ENCODE measurements around the gene SYF2. TPM values are rescaled to one million over a fixed set of nuclear protein-coding genes. Genes with fewer than 3 reads are reported as not detected.
"Not testable (repeated sequence)": the region's sequence is repeated elsewhere in the genome, so short reads cannot be mapped to it uniquely, and the experiment has no call there.

Gene SYF2
- total RNA-seq, 2 experiments from 2014 or later = 50.1 to 52.9 TPM

GRCh38 chr1:25239681-25240541 lies 7.6 kb upstream of the SYF2 start:
- peak; percentile 89 for ATAC-seq (ENCODE audit: low read depth)
- Mint-ChIP-seq H3K27ac (peak overlapping the region; percentile 92), H3K27me3 (no peaks in the 10 kb centered on the region), H3K36me3 (peaks cover 23% of the 10 kb centered on the region), H3K9me3 (no peaks in the 10 kb centered on the region), H3K4me1 (peaks cover 42% of the 10 kb centered on the region), H3K4me3 (peak overlapping the region; percentile 89)
- DNase-seq = peak; percentile 89
- POLR2A ChIA-PET = interaction anchor here (0.6 to 1.8 kb wide), 6 partner anchors 8 to 735 kb away, joined by 3 to 7 read pairs (median 6); partner anchors contain the start of gene SYF2

- Mint-ChIP-seq H3K9me3 (no peaks in the 10 kb centered on the region), H3K27ac (no peak overlapping the region), H3K4me1 (peaks cover 32% of the 10 kb centered on the region), H3K27me3 (no peaks in the 10 kb centered on the region), H3K4me3 (no peak overlapping the region), H3K36me3 (peaks cover 17% of the 10 kb centered on the region)
- POLR2A ChIA-PET = interaction anchor here (1.8 kb wide), 1 partner anchor 9 kb away, joined by 7 read pairs; the partner anchor contains the start of gene RSRP1
- DNase-seq (no peak), ATAC-seq (ENCODE audit: low read depth) (no peak)
Measured at GRCh38 chr1:25238046-25238445, 5.7 kb upstream of the SYF2 start.

GRCh38 chr1:25236261-25236660 lies 4.0 kb upstream of the SYF2 start:
- not testable (repeated sequence) for H3K27me3 Mint-ChIP-seq; H3K27ac Mint-ChIP-seq; H3K4me3 Mint-ChIP-seq; H3K9me3 Mint-ChIP-seq; DNase-seq; ATAC-seq (ENCODE audit: low read depth)
- Mint-ChIP-seq H3K4me1 (peaks cover 27% of the 10 kb centered on the region), H3K36me3 (peaks cover 11% of the 10 kb centered on the region)
- POLR2A ChIA-PET = interaction anchor here (1.7 kb wide), 1 partner anchor 11 kb away, joined by 8 read pairs; the partner anchor contains the start of gene RSRP1

- POLR2A ChIA-PET = interaction anchor here (1.7 kb wide), 1 partner anchor 12 kb away, joined by 8 read pairs; the partner anchor contains the start of gene RSRP1
- H3K4me1 Mint-ChIP-seq = peaks cover 27% of the 10 kb centered on the region
Measured at GRCh38 chr1:25235411-25235810, 3.1 kb upstream of the SYF2 start.

GRCh38 chr1:25232866-25233784 lies 823 bp upstream of the SYF2 start:
- H3K9me3 Mint-ChIP-seq = no peaks in the 10 kb centered on the region
- peaks cover 22% of the 10 kb centered on the region for H3K4me1 Mint-ChIP-seq
- POLR2A ChIA-PET = interaction anchor here (0.6 to 3.1 kb wide), 17 partner anchors 10 to 747 kb away, joined by 3 to 82 read pairs (median 4); partner anchors contain the start of genes RSRP1 and RUNX3
- H3K4me3 Mint-ChIP-seq = no peak overlapping the region
- H3K27ac Mint-ChIP-seq = no peak overlapping the region
- H3K36me3 Mint-ChIP-seq = peaks cover 9% of the 10 kb centered on the region
- peak; percentile 72 for ATAC-seq (ENCODE audit: low read depth)
- H3K27me3 Mint-ChIP-seq = no peaks in the 10 kb centered on the region
- DNase-seq = peak; percentile 55

More at GRCh38 chr1:25235411-25235810, 3.1 kb upstream of the SYF2 start:
- peaks cover 11% of the 10 kb centered on the region for H3K36me3 Mint-ChIP-seq
- H3K27me3 Mint-ChIP-seq; ATAC-seq (ENCODE audit: low read depth); DNase-seq; H3K4me3 Mint-ChIP-seq; H3K27ac Mint-ChIP-seq; H3K9me3 Mint-ChIP-seq: not testable (repeated sequence)

- H3K36me3 Mint-ChIP-seq = peaks cover 31% of the 10 kb centered on the region
- H3K4me3 Mint-ChIP-seq = no peak overlapping the region
- POLR2A ChIA-PET = no interaction called here
- no peak for DNase-seq
- ATAC-seq (ENCODE audit: low read depth) = no peak
- H3K27ac Mint-ChIP-seq = no peak overlapping the region
- H3K4me1 Mint-ChIP-seq = peaks cover 3% of the 10 kb centered on the region
- H3K27me3 Mint-ChIP-seq = no peaks in the 10 kb centered on the region
- no peaks in the 10 kb centered on the region for H3K9me3 Mint-ChIP-seq
Measured at GRCh38 chr1:25223471-25223870, 8.8 kb downstream of the SYF2 start.

GRCh38 chr1:25222606-25223005 lies 9.7 kb downstream of the SYF2 start:
- no peak overlapping the region for H3K4me3 Mint-ChIP-seq
- H3K27me3 Mint-ChIP-seq = no peaks in the 10 kb centered on the region
- no peak overlapping the region for H3K27ac Mint-ChIP-seq
- H3K4me1 Mint-ChIP-seq = no peaks in the 10 kb centered on the region
- DNase-seq (no peak), ATAC-seq (ENCODE audit: low read depth) (no peak)
- peaks cover 26% of the 10 kb centered on the region for H3K36me3 Mint-ChIP-seq
- POLR2A ChIA-PET = interaction anchor here (1.3 kb wide), 1 partner anchor 10 kb away, joined by 6 read pairs; the partner anchor contains the start of gene SYF2
- H3K9me3 Mint-ChIP-seq = no peaks in the 10 kb centered on the region

GRCh38 chr1:25220666-25221065 lies 11.6 kb downstream of the SYF2 start:
- ATAC-seq (ENCODE audit: low read depth) (no peak), DNase-seq (no peak)
- H3K4me3 Mint-ChIP-seq = no peak overlapping the region
- H3K4me1 Mint-ChIP-seq = no peaks in the 10 kb centered on the region
- no peak overlapping the region for H3K27ac Mint-ChIP-seq
- H3K36me3 Mint-ChIP-seq = peaks cover 16% of the 10 kb centered on the region
- POLR2A ChIA-PET = interaction anchor here (0.7 kb wide), 3 partner anchors 498 to 981 kb away, joined by 3 to 4 read pairs (median 3); no protein-coding TSS in a partner anchor
- no peaks in the 10 kb centered on the region for H3K9me3 Mint-ChIP-seq
- H3K27me3 Mint-ChIP-seq = no peaks in the 10 kb centered on the region

GRCh38 chr1:25219661-25220251 lies 12.5 kb downstream of the SYF2 start:
- DNase-seq (no peak), ATAC-seq (ENCODE audit: low read depth) (no peak)
- H3K4me3 Mint-ChIP-seq = no peak overlapping the region
- POLR2A ChIA-PET = interaction anchor here (0.7 kb wide), 2 partner anchors 603 to 980 kb away, joined by 3 to 4 read pairs; no protein-coding TSS in a partner anchor
- no peaks in the 10 kb centered on the region for H3K27me3 Mint-ChIP-seq
- H3K27ac Mint-ChIP-seq = no peak overlapping the region
- H3K4me1 Mint-ChIP-seq = no peaks in the 10 kb centered on the region
- H3K9me3 Mint-ChIP-seq = no peaks in the 10 kb centered on the region
- peaks cover 13% of the 10 kb centered on the region for H3K36me3 Mint-ChIP-seq

- Mint-ChIP-seq H3K27ac (no peak overlapping the region), H3K9me3 (no peaks in the 10 kb centered on the region), H3K27me3 (peaks cover under 1% of the 10 kb centered on the region), H3K36me3 (peaks cover 4% of the 10 kb centered on the region), H3K4me1 (no peaks in the 10 kb centered on the region), H3K4me3 (no peak overlapping the region)
- POLR2A ChIA-PET = no interaction called here
- DNase-seq (no peak), ATAC-seq (ENCODE audit: low read depth) (no peak)
Measured at GRCh38 chr1:25217598-25218232, 14.6 kb downstream of the SYF2 start.

GRCh38 chr1:25217015-25217414 lies 15.3 kb downstream of the SYF2 start:
- H3K27me3 Mint-ChIP-seq = peaks cover 3% of the 10 kb centered on the region
- no peak overlapping the region for H3K27ac Mint-ChIP-seq
- H3K4me3 Mint-ChIP-seq = no peak overlapping the region
- no peaks in the 10 kb centered on the region for H3K9me3 Mint-ChIP-seq
- H3K4me1 Mint-ChIP-seq = no peaks in the 10 kb centered on the region
- peaks cover 2% of the 10 kb centered on the region for H3K36me3 Mint-ChIP-seq
- no peak for DNase-seq
- ATAC-seq (ENCODE audit: low read depth) = no peak
- POLR2A ChIA-PET = no interaction called here

- no peaks in the 10 kb centered on the region for H3K4me1 Mint-ChIP-seq
- H3K27ac Mint-ChIP-seq = no peak overlapping the region
- H3K9me3 Mint-ChIP-seq = no peaks in the 10 kb centered on the region
Measured at GRCh38 chr1:25216123-25216522, 16.2 kb downstream of the SYF2 start.

More at GRCh38 chr1:25216123-25216522, 16.2 kb downstream of the SYF2 start:
- ATAC-seq (ENCODE audit: low read depth) (no peak), DNase-seq (no peak)
- no peaks in the 10 kb centered on the region for H3K36me3 Mint-ChIP-seq
- peaks cover 7% of the 10 kb centered on the region for H3K27me3 Mint-ChIP-seq
- POLR2A ChIA-PET = no interaction called here
- H3K4me3 Mint-ChIP-seq = no peak overlapping the region

Measured in activated naive CD8-positive, alpha-beta T cell treated with anti-CD3 and anti-CD28 coated beads, Interleukin-2, amount 10 ng/mL, durations not matched to agents 7 days and 5 days (primary cell).